Thyroid gland (tissue), 4 donors: ENCODE results near the gene SDHAF1. TPM values are rescaled to one million over a fixed set of nuclear protein-coding genes. Genes with fewer than 3 reads are reported as not detected.

ENCODE experiments used
- DNase-seq, 2 donors: peaks; one replicate each; pipeline ENCODE4 v3.0.0-alpha.2; 2019
- H3K27ac ChIP-seq, 3 donors: fragments of 200-600 bp; sonication (generic); 1 replicate in 2 of 3; 2 replicates in 1 of 3; pipeline ENCODE4 v1.5.1; 2016 to 2019; ENCODE audit warnings: mild to moderate bottlenecking in 1 of 3, moderate library complexity in 1 of 3
- H3K27me3 ChIP-seq: fragments of 200-600 bp; sonication (generic); one replicate; pipeline ENCODE4 v1.5.1; 2019
- H3K36me3 ChIP-seq, 2 donors: fragments of 200-600 bp; sonication (generic); one replicate each; pipeline ENCODE4 v1.5.1; 2016 to 2019
- H3K4me1 ChIP-seq, 2 donors: fragments of 200-600 bp; sonication (generic); one replicate each; pipeline ENCODE4 v1.5.1; 2017 to 2019
- H3K4me3 ChIP-seq, 3 donors: fragments of 200-600 bp; sonication (generic); replicated peaks in 1 of 3; 1 replicate in 2 of 3; 2 replicates in 1 of 3; pipeline ENCODE4 v1.5.1; 2016; ENCODE audit warnings: mild to moderate bottlenecking in 1 of 3
- H3K9me3 ChIP-seq: fragments of 200-600 bp; sonication (generic); one replicate; pipeline ENCODE4 v1.5.1; 2017
- POLR2A ChIP-seq, 2 donors: fragments of 450-650 bp; IDR thresholded peaks; one replicate each; pipeline ENCODE4 v1.6.1; 2017; ENCODE audit warnings: antibody characterized with exemption in 2 of 2, mild to moderate bottlenecking in 2 of 2, moderate library complexity in 1 of 2
- WGBS, 2 donors: methylation state at CpG; one replicate each; pipeline ENCODE4 v1.1.5; 2017; 5-methylcytosine and 5-hydroxymethylcytosine counted together
- intact Hi-C: fragments of 100-400 bp; cut with DNase I; formaldehyde crosslinking; loops from one replicate; pipeline ENCODE4 v1.15.1; 2023
- total RNA-seq, 4 donors: library from RNA; depleted of rRNA; stranded (reverse); fragments of >200 nt; gene quantifications; one replicate each; pipeline ENCODE4 v1.2.3, GENCODE V29; 2016
- TF ChIP-seq, protein P1 (sequence below), 6 experiments: fragments of 200-600 bp in 3 of 6; fragments of 450-650 bp in 3 of 6; sonication (generic) in 3 of 6; IDR thresholded peaks; one replicate each; pipeline ENCODE4 v1.5.1; 2016 to 2019; ENCODE audit warnings: antibody characterized with exemption in 6 of 6, mild to moderate bottlenecking in 2 of 6, inconsistent platforms in 1 of 6, moderate library complexity in 1 of 6

Gene SDHAF1
- total RNA-seq, 4 donors from 2014 or later, result 51.4 to 96.8 (median 66.7) TPM

GRCh38 chr19:36019061-36019670, 24.2 kb downstream of the SDHAF1 start:
- TF ChIP-seq, protein P1, sequence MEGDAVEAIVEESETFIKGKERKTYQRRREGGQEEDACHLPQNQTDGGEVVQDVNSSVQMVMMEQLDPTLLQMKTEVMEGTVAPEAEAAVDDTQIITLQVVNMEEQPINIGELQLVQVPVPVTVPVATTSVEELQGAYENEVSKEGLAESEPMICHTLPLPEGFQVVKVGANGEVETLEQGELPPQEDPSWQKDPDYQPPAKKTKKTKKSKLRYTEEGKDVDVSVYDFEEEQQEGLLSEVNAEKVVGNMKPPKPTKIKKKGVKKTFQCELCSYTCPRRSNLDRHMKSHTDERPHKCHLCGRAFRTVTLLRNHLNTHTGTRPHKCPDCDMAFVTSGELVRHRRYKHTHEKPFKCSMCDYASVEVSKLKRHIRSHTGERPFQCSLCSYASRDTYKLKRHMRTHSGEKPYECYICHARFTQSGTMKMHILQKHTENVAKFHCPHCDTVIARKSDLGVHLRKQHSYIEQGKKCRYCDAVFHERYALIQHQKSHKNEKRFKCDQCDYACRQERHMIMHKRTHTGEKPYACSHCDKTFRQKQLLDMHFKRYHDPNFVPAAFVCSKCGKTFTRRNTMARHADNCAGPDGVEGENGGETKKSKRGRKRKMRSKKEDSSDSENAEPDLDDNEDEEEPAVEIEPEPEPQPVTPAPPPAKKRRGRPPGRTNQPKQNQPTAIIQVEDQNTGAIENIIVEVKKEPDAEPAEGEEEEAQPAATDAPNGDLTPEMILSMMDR (IDR thresholded peaks at IDR 0.05), result no peak
- no peak for TF ChIP-seq POLR2A (IDR thresholded peaks at IDR 0.05)
- H3K27me3 ChIP-seq, result no peaks in the 10 kb centered on the region
- H3K36me3 ChIP-seq, result no peaks in the 10 kb centered on the region
- H3K27ac ChIP-seq, result no peak overlapping the region
- no peak overlapping the region for H3K4me3 ChIP-seq
- DNase-seq, result no peak
- intact Hi-C loops, result no loop called here
- WGBS, 2 donors, result 92 to 93% methylated on average over 21 to 22 of the region's 22 CpGs
- H3K9me3 ChIP-seq, result no peaks in the 10 kb centered on the region
- H3K4me1 ChIP-seq, result peaks cover 5 to 6% of the 10 kb centered on the region in 2 donors

- Histone ChIP-seq H3K4me1 (no peaks in the 10 kb centered on the region), H3K27me3 (no peaks in the 10 kb centered on the region), H3K36me3 (no peaks in the 10 kb centered on the region), H3K9me3 (no peaks in the 10 kb centered on the region), H3K27ac (no peak overlapping the region), H3K4me3 (no peak overlapping the region)
- 93 to 97% methylated on average over 5 of the region's 5 CpGs for WGBS, 2 donors
- DNase-seq, result no peak
- intact Hi-C loops, result no loop called here
- TF ChIP-seq, protein P1 (IDR thresholded peaks at IDR 0.05), result no peak
- no peak for TF ChIP-seq POLR2A (IDR thresholded peaks at IDR 0.05)
These were observed 28.4 kb downstream of the SDHAF1 start for GRCh38 chr19:36023432-36023831.

- no peak overlapping the region for H3K4me3 ChIP-seq
- no peak for TF ChIP-seq POLR2A (IDR thresholded peaks at IDR 0.05)
- TF ChIP-seq, protein P1 (IDR thresholded peaks at IDR 0.05), result no peak
- no peak for DNase-seq
- no peaks in the 10 kb centered on the region for H3K9me3 ChIP-seq
- H3K36me3 ChIP-seq, result no peaks in the 10 kb centered on the region
- H3K27ac ChIP-seq, result no peak overlapping the region
- WGBS, 2 donors, result 73 to 77% methylated on average over 1 of the region's 1 CpG
- H3K27me3 ChIP-seq, result no peaks in the 10 kb centered on the region
- intact Hi-C loops, result no loop called here
- H3K4me1 ChIP-seq, result no peaks in the 10 kb centered on the region
These were observed 30.6 kb downstream of the SDHAF1 start for GRCh38 chr19:36025541-36025940.

GRCh38 chr19:36026091-36026876, 31.3 kb downstream of the SDHAF1 start:
- H3K9me3 ChIP-seq, result no peaks in the 10 kb centered on the region
- 94 to 95% methylated on average over 46 to 49 of the region's 49 CpGs for WGBS, 2 donors
- no peaks in the 10 kb centered on the region for H3K36me3 ChIP-seq
- no peaks in the 10 kb centered on the region for H3K27me3 ChIP-seq
- intact Hi-C loops, result no loop called here
- no peak overlapping the region for H3K4me3 ChIP-seq
- TF ChIP-seq POLR2A (IDR thresholded peaks at IDR 0.05), result no peak
- TF ChIP-seq, protein P1 (IDR thresholded peaks at IDR 0.05), result no peak
- DNase-seq, result no peak
- H3K4me1 ChIP-seq, result no peaks in the 10 kb centered on the region
- no peak overlapping the region for H3K27ac ChIP-seq

GRCh38 chr19:36027696-36028095, 32.7 kb downstream of the SDHAF1 start:
- 95 to 96% methylated on average over 6 of the region's 6 CpGs for WGBS, 2 donors
- Histone ChIP-seq H3K4me1 (peaks cover 4 to 7% of the 10 kb centered on the region in 2 donors), H3K9me3 (no peaks in the 10 kb centered on the region), H3K36me3 (no peaks in the 10 kb centered on the region), H3K4me3 (no peak overlapping the region), H3K27me3 (no peaks in the 10 kb centered on the region), H3K27ac (no peak overlapping the region)
- intact Hi-C loops, result no loop called here
- no peak for TF ChIP-seq POLR2A (IDR thresholded peaks at IDR 0.05)
- DNase-seq, result no peak
